Inflammatory macrophage treated with lipopolysaccharide for 4 hours (primary cell): ENCODE measurements around the gene DHODH.

Source experiments
- DNase-seq: peaks from one replicate; pipeline ENCODE4 v3.0.0-alpha.2; 2020

Gene DHODH

GRCh38 chr16:72014675-72015074, 6.1 kb downstream of the DHODH start:
- DNase-seq = no peak

- DNase-seq = no peak
Measured at GRCh38 chr16:72015124-72015523, 6.6 kb downstream of the DHODH start.

GRCh38 chr16:72018470-72018869, 9.9 kb downstream of the DHODH start:
- no peak for DNase-seq

GRCh38 chr16:72021043-72021442, 12.5 kb downstream of the DHODH start:
- no peak for DNase-seq

GRCh38 chr16:72022127-72022526, 13.6 kb downstream of the DHODH start:
- DNase-seq = no peak

- no peak for DNase-seq
Measured at GRCh38 chr16:72023962-72024361, 15.4 kb downstream of the DHODH start.

GRCh38 chr16:72024862-72025382, 16.4 kb downstream of the DHODH start:
- DNase-seq = no peak

GRCh38 chr16:72025404-72026114, 17.0 kb downstream of the DHODH start:
- DNase-seq = no peak

- DNase-seq = no peak
Measured at GRCh38 chr16:72027669-72028378, 19.3 kb downstream of the DHODH start.

- DNase-seq = no peak
Measured at GRCh38 chr16:72029567-72030271, 21.2 kb downstream of the DHODH start.

- no peak for DNase-seq
Measured at GRCh38 chr16:72033437-72033836, 24.9 kb downstream of the DHODH start.

- no peak for DNase-seq
Measured at GRCh38 chr16:72036098-72036497, 27.6 kb downstream of the DHODH start.

GRCh38 chr16:72042157-72042660, 33.7 kb downstream of the DHODH start:
- no peak for DNase-seq

GRCh38 chr16:72043058-72043457, 34.5 kb downstream of the DHODH start:
- no peak for DNase-seq

- no peak for DNase-seq
Measured at GRCh38 chr16:72043539-72043938, 35.0 kb downstream of the DHODH start.

GRCh38 chr16:72044296-72044695, 35.8 kb downstream of the DHODH start:
- no peak for DNase-seq

GRCh38 chr16:72044825-72045359, 36.3 kb downstream of the DHODH start:
- no peak for DNase-seq

- no peak for DNase-seq
Measured at GRCh38 chr16:72049110-72049509, 40.6 kb downstream of the DHODH start.

GRCh38 chr16:72050769-72051464, 42.4 kb downstream of the DHODH start:
- peak; percentile 28 for DNase-seq

- peak; percentile 86 for DNase-seq
Measured at GRCh38 chr16:72051818-72052217, 43.3 kb downstream of the DHODH start.

GRCh38 chr16:72054254-72054847, 45.8 kb downstream of the DHODH start, which contains the start of gene HP:
HP (plus strand) TSS chr16:72054505; CDS start chr16:72054653, 148 bp downstream.
- peak; percentile 3 for DNase-seq

- DNase-seq = no peak
Measured at GRCh38 chr16:72055911-72056310, 47.4 kb downstream of the DHODH start.
